NT2/D1 (cell line): ENCODE results near the gene IP6K1.
"Not testable (repeated sequence)": the region's sequence is repeated elsewhere in the genome, so short reads cannot be mapped to it uniquely, and the experiment has no call there.

Experiments
- DNase-seq: peaks from one replicate; pipeline ENCODE4 v3.0.0-alpha.2; 2011; ENCODE audit warnings: low read depth, low spot score
- H3K27me3 ChIP-seq: 2 replicates; pipeline ENCODE4 v1.6.0; 2011; ENCODE audit warnings: mild to moderate bottlenecking; ENCODE audit not compliant: insufficient read length, insufficient read depth
- H3K36me3 ChIP-seq: 2 replicates; pipeline ENCODE4 v1.6.1; 2011; ENCODE audit warnings: mild to moderate bottlenecking, low read length, mixed read lengths; ENCODE audit not compliant: insufficient read depth, insufficient read length
- H3K4me1 ChIP-seq: 2 replicates; pipeline ENCODE4 v1.5.1; 2011; ENCODE audit not compliant: insufficient read depth, insufficient read length
- H3K4me3 ChIP-seq: 2 replicates; pipeline ENCODE4 v1.5.1; 2011; ENCODE audit warnings: low read depth; ENCODE audit not compliant: insufficient read length
- H3K9ac ChIP-seq: 2 replicates; pipeline ENCODE4 v1.6.0; 2011; ENCODE audit warnings: low read depth; ENCODE audit not compliant: insufficient read length
- H3K9me3 ChIP-seq: 2 replicates; pipeline ENCODE4 v1.5.1; 2011; ENCODE audit warnings: mild to moderate bottlenecking, low read length; ENCODE audit not compliant: insufficient read depth
- SUZ12 ChIP-seq: IDR thresholded peaks from 2 replicates; pipeline ENCODE4 v1.6.1; 2011; ENCODE audit not compliant: insufficient read length, insufficient read depth; ENCODE audit errors: extremely low read depth
- YY1 ChIP-seq: IDR thresholded peaks from 2 replicates; pipeline ENCODE4 v1.6.1; 2011; ENCODE audit not compliant: insufficient read length, insufficient read depth
- ZNF274 ChIP-seq: IDR thresholded peaks from 2 replicates; pipeline ENCODE4 v1.6.1; 2011; ENCODE audit warnings: mild to moderate bottlenecking, low read depth, low read length

IP6K1 gene

DNA sequence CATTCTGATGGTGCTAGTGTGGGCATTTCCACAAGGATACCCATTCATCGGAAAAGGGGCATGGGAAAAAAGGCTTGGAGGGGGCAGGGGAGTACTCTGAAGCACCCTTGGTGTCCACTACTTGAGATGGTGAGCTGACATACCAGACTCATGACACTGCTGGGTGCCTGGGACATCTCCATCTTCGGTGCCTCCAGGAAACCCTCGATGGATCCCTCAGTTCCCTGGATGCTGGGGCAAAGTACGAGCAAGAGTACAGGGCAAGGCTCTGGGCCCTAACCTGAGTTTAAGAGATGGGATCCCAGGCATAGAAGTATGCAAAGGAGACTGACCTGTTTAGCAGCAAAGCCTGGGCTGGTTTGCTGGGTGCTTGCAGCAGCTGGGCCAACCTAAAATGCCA lies 5.2 kb upstream of the IP6K1 start:
- TF ChIP-seq ZNF274 (no peak), SUZ12 (no peak), YY1 (no peak)
- DNase-seq, result no peak

GRCh38 chr3:49790626-49791411 lies 4.5 kb upstream of the IP6K1 start:
- TF ChIP-seq ZNF274, result no peak
- no peak for TF ChIP-seq YY1
- TF ChIP-seq SUZ12, result no peak
- no peaks in the 10 kb centered on the region for H3K9me3 ChIP-seq
- H3K27me3 ChIP-seq, result no peaks in the 10 kb centered on the region
- no peak overlapping the region for H3K9ac ChIP-seq
- H3K36me3 ChIP-seq, result no peaks in the 10 kb centered on the region
- no peak overlapping the region for H3K4me3 ChIP-seq
- H3K4me1 ChIP-seq, result peaks cover 7% of the 10 kb centered on the region
- DNase-seq, result no peak

More for the DNA sequence above, 5.2 kb upstream of the IP6K1 start:
- no peaks in the 10 kb centered on the region for H3K27me3 ChIP-seq
- H3K9me3 ChIP-seq, result no peaks in the 10 kb centered on the region
- H3K9ac ChIP-seq, result no peak overlapping the region
- peaks cover 7% of the 10 kb centered on the region for H3K4me1 ChIP-seq
- H3K4me3 ChIP-seq, result no peak overlapping the region
- H3K36me3 ChIP-seq, result no peaks in the 10 kb centered on the region

DNA sequence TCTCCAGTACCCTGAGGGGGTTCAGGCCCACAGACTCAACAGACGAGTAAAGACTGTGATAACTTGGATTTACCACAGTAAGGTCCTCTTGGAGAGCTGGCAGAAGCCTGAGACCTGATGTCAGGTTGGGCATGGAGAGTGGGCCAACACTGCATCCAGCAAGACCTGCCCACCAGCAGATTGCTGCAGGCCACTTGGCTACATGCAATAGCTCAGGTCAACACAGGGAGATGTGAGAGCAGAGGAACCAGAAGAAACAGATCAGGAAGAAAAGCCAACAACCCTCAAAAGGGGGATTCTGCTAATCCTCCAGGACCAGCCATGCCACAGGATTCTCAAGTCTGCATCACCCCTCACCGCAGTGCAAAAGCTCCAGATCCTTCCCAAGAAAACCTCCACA lies 1.7 kb upstream of the IP6K1 start:
- TF ChIP-seq ZNF274, result no peak
- no peak for TF ChIP-seq YY1
- no peak for TF ChIP-seq SUZ12
- Histone ChIP-seq H3K36me3 (peaks cover 13% of the 10 kb centered on the region), H3K9me3 (no peaks in the 10 kb centered on the region), H3K4me1 (peaks cover 9% of the 10 kb centered on the region), H3K27me3 (no peaks in the 10 kb centered on the region), H3K9ac (no peak overlapping the region), H3K4me3 (no peak overlapping the region)
- DNase-seq, result no peak

- no peak overlapping the region for H3K4me3 ChIP-seq
- peaks cover 15% of the 10 kb centered on the region for H3K36me3 ChIP-seq
- no peaks in the 10 kb centered on the region for H3K27me3 ChIP-seq
- no peak overlapping the region for H3K9ac ChIP-seq
- TF ChIP-seq YY1 (no peak), SUZ12 (no peak), ZNF274 (no peak)
- no peaks in the 10 kb centered on the region for H3K9me3 ChIP-seq
- H3K4me1 ChIP-seq, result peaks cover 9% of the 10 kb centered on the region
- no peak for DNase-seq
These were observed 1.2 kb upstream of the IP6K1 start for GRCh38 chr3:49787536-49787935.

- no peak for DNase-seq
- Histone ChIP-seq H3K9ac (peak overlapping the region; percentile 86), H3K36me3 (peaks cover 19% of the 10 kb centered on the region), H3K4me3 (peak overlapping the region; percentile 75), H3K4me1 (peaks cover 9% of the 10 kb centered on the region), H3K27me3 (no peaks in the 10 kb centered on the region), H3K9me3 (no peaks in the 10 kb centered on the region)
- TF ChIP-seq ZNF274 (no peak), SUZ12 (no peak), YY1 (no peak)
These were observed 781 bp upstream of the IP6K1 start for GRCh38 chr3:49787182-49787464.

GRCh38 chr3:49785565-49786356 lies 581 bp downstream of the IP6K1 start:
- Histone ChIP-seq H3K9me3 (no peaks in the 10 kb centered on the region), H3K4me3 (peak overlapping the region; percentile 75), H3K36me3 (peaks cover 28% of the 10 kb centered on the region), H3K9ac (peak overlapping the region; percentile 88), H3K27me3 (no peaks in the 10 kb centered on the region), H3K4me1 (peaks cover 7% of the 10 kb centered on the region)
- DNase-seq, result no peak
- TF ChIP-seq YY1 (no peak), SUZ12 (no peak), ZNF274 (no peak)

- H3K27me3 ChIP-seq, H3K4me3 ChIP-seq, H3K4me1 ChIP-seq, DNase-seq, H3K9ac ChIP-seq, H3K9me3 ChIP-seq: not testable (repeated sequence)
- H3K36me3 ChIP-seq, result peaks cover 50% of the 10 kb centered on the region
These were observed 4.1 kb downstream of the IP6K1 start for GRCh38 chr3:49782277-49782676.
